ENCODE data around the gene THPO.

Gene THPO

GRCh38 chr3:184360929-184361531, 17.0 kb downstream of the THPO start:
- peaks cover 8% of the 10 kb centered on the region for H3K36me3 Mint-ChIP-seq
- H3K4me1 Mint-ChIP-seq: peaks cover 43% of the 10 kb centered on the region
- H3K27me3 Mint-ChIP-seq: no peaks in the 10 kb centered on the region
- peak overlapping the region; percentile 79 for H3K4me3 Mint-ChIP-seq
- no peak for ATAC-seq
- H3K9me3 Mint-ChIP-seq: no peaks in the 10 kb centered on the region
- H3K27ac Mint-ChIP-seq: no peak overlapping the region

- peaks cover 7% of the 10 kb centered on the region for H3K36me3 Mint-ChIP-seq
- no peak for ATAC-seq
- H3K27ac Mint-ChIP-seq: no peak overlapping the region
- H3K4me1 Mint-ChIP-seq: peaks cover 42% of the 10 kb centered on the region
- peak overlapping the region; percentile 79 for H3K4me3 Mint-ChIP-seq
- H3K9me3 Mint-ChIP-seq: no peaks in the 10 kb centered on the region
- H3K27me3 Mint-ChIP-seq: no peaks in the 10 kb centered on the region
Observed at GRCh38 chr3:184360070-184360928, 17.7 kb downstream of the THPO start.

DNA sequence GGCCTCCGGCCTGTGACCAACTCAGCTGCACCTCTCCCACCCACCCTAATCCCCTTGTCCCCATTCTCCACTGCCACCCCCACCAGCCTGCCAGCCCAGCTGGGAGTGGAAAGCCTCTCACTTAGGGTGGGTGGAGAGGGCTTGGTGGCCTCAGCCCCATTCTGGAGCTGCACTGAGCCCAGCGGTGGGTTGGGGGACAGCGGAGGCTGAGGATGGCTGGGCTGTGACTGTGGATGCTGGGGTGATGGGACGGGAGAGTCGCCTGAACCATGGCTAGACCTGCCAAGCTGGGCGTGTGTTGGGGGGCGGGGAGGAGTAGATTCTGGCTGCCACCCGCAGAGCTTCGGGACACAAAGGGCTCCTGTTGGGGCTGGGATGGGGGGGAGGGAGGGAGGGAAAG, 18.4 kb downstream of the THPO start:
- no peak for ATAC-seq
- H3K27ac Mint-ChIP-seq: no peak overlapping the region
- peaks cover 5% of the 10 kb centered on the region for H3K36me3 Mint-ChIP-seq
- no peak overlapping the region for H3K4me3 Mint-ChIP-seq
- peaks cover 35% of the 10 kb centered on the region for H3K4me1 Mint-ChIP-seq
- H3K9me3 Mint-ChIP-seq: no peaks in the 10 kb centered on the region
- no peaks in the 10 kb centered on the region for H3K27me3 Mint-ChIP-seq

DNA sequence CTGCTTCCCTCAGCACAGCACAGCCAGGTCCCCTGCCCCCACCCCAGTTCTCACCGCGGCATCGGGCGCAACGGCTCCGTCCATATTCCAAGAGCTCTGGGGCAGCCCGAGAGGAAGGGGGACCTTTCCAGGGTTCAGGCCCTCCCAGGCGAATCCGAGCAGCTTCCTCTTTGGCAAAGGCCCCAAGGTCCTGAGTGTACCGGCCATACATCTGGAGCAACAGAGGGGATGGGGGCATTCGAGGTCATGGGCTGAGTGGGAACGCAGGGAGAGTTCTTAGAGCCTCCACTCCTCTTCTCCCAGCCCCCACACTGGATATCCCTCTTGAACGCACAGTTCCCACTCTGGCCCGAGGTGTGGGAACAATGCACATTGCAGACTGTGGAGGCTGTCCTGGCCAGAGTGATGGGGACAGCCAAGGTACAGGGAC, 19.1 kb downstream of the THPO start:
- Mint-ChIP-seq H3K4me1 (peaks cover 28% of the 10 kb centered on the region), H3K9me3 (no peaks in the 10 kb centered on the region), H3K36me3 (peaks cover 5% of the 10 kb centered on the region), H3K4me3 (no peak overlapping the region), H3K27ac (no peak overlapping the region), H3K27me3 (no peaks in the 10 kb centered on the region)
- ATAC-seq: no peak

DNA sequence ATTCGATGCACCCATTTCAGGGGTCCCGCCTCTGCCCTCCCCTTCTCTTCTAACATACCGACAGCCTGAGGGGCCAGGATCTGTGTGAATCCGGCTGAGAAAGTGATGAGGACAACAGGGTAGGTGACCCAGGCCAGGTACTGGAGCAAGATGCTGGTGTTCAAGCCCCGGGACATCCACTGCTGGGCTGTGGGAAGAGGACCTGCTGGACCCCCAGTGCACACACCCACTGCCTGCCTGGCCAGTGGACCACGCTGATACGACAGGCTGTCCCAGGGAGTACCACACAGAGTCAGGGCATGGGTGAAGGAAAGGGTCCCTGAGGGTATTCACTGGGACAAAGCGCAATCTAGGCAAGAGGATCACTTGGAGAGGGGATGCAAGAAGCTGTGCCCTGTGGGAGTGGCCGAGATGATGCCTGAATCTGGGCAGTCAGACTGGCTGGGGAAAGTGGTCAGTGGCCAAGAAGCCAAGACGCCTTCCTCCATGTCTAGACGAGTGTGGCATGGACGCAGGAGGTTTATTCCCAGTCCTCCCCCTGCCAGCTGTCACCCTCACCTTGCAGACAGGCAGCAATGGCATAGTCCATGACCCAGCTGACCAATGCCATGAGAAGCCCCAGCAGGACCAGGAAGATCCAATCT, 19.8 kb downstream of the THPO start:
- no peak for ATAC-seq
- Mint-ChIP-seq H3K9me3 (no peaks in the 10 kb centered on the region), H3K36me3 (peaks cover 5% of the 10 kb centered on the region), H3K27me3 (no peaks in the 10 kb centered on the region), H3K27ac (no peak overlapping the region), H3K4me3 (no peak overlapping the region), H3K4me1 (peaks cover 21% of the 10 kb centered on the region)

DNA sequence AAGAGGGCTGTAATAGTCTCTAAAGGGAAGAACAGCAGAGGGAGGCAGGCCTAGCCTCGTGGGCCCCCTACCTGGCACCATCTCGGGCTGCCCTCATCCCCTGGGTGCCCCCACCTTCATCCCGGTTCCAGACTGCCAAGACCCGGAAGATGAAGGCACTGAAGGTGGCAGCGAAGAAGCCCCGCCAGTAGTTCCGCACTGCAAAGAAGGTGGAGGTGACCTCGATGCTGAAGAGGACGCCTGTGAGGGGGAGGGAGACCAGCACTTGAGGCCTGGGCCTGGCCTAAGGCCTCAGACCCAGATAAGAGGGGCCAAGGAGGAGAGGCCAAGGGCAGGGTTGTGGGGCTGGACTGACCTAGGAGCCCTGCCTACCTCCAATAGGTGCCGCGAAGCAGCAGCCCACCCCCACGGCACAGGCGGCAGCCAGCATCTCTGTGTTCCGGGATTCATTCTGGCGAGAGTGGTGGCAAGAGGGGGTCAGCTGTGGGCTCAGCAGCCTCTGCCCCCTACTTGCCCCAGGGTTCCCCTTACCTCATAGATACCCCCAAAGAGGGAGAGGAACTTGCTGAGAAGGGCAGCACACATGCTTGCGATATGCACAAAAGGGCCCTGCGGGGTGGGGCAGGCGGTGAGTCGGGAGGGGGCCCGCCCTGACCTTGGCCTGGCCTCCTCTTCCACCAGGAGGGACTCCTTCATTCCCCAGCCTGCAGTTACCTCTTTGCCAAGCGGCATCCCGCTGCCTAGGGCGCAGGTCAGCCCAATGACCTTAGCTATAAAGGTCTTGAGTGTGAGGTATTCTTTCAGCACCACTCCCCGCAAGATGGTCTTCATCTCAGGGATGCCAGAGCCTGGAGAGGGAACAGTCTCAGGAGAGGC, 20.5 kb downstream of the THPO start:
- no peak overlapping the region for H3K4me3 Mint-ChIP-seq

GRCh38 chr3:184355261-184356040, 22.6 kb downstream of the THPO start:
- Mint-ChIP-seq H3K27me3 (no peaks in the 10 kb centered on the region), H3K4me3 (no peak overlapping the region), H3K9me3 (no peaks in the 10 kb centered on the region), H3K4me1 (peaks cover 8% of the 10 kb centered on the region), H3K27ac (no peak overlapping the region), H3K36me3 (peaks cover 16% of the 10 kb centered on the region)
- no peak for ATAC-seq

More for the DNA sequence above, 20.5 kb downstream of the THPO start:
- no peaks in the 10 kb centered on the region for H3K9me3 Mint-ChIP-seq
- peaks cover 6% of the 10 kb centered on the region for H3K36me3 Mint-ChIP-seq
- no peak overlapping the region for H3K27ac Mint-ChIP-seq
- peaks cover 20% of the 10 kb centered on the region for H3K4me1 Mint-ChIP-seq
- no peaks in the 10 kb centered on the region for H3K27me3 Mint-ChIP-seq
- ATAC-seq: no peak

- H3K36me3 Mint-ChIP-seq: peaks cover 16% of the 10 kb centered on the region
- H3K27ac Mint-ChIP-seq: no peak overlapping the region
- no peak overlapping the region for H3K4me3 Mint-ChIP-seq
- ATAC-seq: no peak
- no peaks in the 10 kb centered on the region for H3K9me3 Mint-ChIP-seq
- H3K4me1 Mint-ChIP-seq: peaks cover 1% of the 10 kb centered on the region
- no peaks in the 10 kb centered on the region for H3K27me3 Mint-ChIP-seq
Observed at GRCh38 chr3:184354754-184355153, 23.3 kb downstream of the THPO start.

GRCh38 chr3:184354121-184354728, 23.8 kb downstream of the THPO start:
- Mint-ChIP-seq H3K4me1 (no peaks in the 10 kb centered on the region), H3K27ac (no peak overlapping the region), H3K27me3 (no peaks in the 10 kb centered on the region), H3K36me3 (peaks cover 16% of the 10 kb centered on the region), H3K9me3 (no peaks in the 10 kb centered on the region), H3K4me3 (no peak overlapping the region)
- peak; percentile 66 for ATAC-seq

GRCh38 chr3:184353546-184353941, 24.5 kb downstream of the THPO start:
- Mint-ChIP-seq H3K4me3 (no peak overlapping the region), H3K36me3 (peaks cover 16% of the 10 kb centered on the region), H3K9me3 (no peaks in the 10 kb centered on the region), H3K27ac (no peak overlapping the region), H3K27me3 (no peaks in the 10 kb centered on the region), H3K4me1 (no peaks in the 10 kb centered on the region)
- ATAC-seq: no peak

- Mint-ChIP-seq H3K27me3 (no peaks in the 10 kb centered on the region), H3K4me3 (no peak overlapping the region), H3K27ac (no peak overlapping the region), H3K9me3 (no peaks in the 10 kb centered on the region), H3K36me3 (peaks cover 16% of the 10 kb centered on the region), H3K4me1 (no peaks in the 10 kb centered on the region)
- ATAC-seq: no peak
Observed at GRCh38 chr3:184352897-184353545, 25.0 kb downstream of the THPO start.

GRCh38 chr3:184352149-184352785, 25.7 kb downstream of the THPO start:
- H3K27ac Mint-ChIP-seq: no peak overlapping the region
- H3K9me3 Mint-ChIP-seq: no peaks in the 10 kb centered on the region
- no peak for ATAC-seq
- H3K27me3 Mint-ChIP-seq: no peaks in the 10 kb centered on the region
- H3K4me3 Mint-ChIP-seq: no peak overlapping the region
- peaks cover 16% of the 10 kb centered on the region for H3K36me3 Mint-ChIP-seq
- no peaks in the 10 kb centered on the region for H3K4me1 Mint-ChIP-seq

- Mint-ChIP-seq H3K4me3 (no peak overlapping the region), H3K27ac (no peak overlapping the region), H3K36me3 (peaks cover 16% of the 10 kb centered on the region), H3K9me3 (no peaks in the 10 kb centered on the region), H3K27me3 (no peaks in the 10 kb centered on the region), H3K4me1 (no peaks in the 10 kb centered on the region)
- ATAC-seq: no peak
Observed at GRCh38 chr3:184351511-184352148, 26.4 kb downstream of the THPO start.
